ENCODE data around the gene KMT2E.

The KMT2E gene

DNA sequence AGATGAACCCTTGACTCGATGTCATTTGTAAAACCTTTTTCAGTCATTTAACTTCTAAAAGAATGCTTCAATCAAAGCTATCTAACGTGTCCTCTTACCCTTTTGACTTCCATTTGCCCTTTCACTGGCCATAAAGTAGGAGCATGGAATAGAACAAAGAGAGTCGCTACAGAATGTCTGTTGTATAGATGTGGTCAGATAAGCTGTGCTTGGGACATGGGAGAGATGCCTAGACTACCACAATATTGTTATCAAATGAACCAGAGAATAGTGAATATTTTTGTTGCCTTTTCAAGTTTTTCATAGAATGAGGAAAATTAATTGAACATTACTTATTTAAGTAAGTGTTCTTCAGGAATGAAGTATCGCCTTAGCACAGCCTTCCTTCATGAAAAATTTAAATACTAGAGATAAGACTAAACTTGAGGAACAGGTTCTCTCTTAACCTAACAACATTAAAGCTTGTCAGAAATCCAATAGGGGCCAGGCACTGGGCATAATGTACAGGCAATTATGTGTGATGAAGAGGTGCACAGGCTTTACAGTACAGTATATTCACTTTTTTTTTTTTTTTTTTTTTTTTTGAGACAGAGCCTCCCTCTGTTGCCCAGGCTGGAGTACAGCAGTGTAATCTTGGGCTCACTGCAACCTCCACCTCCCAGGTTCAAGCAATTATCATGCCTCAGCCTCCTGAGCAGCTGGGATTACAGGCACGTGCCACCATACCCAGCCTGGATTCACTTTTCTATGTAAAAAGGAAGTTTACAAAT is 7.5 kb upstream of the KMT2E start:
- no peak overlapping the region for H3K18ac ChIP-seq (ENCODE audit: low read length)
- H4K8ac ChIP-seq (ENCODE audit: low read depth, low read length): no peak overlapping the region
- no peak overlapping the region for H3K9ac ChIP-seq (ENCODE audit: low read depth, low read length, poor library complexity)
- no peaks in the 10 kb centered on the region for H3K27me3 ChIP-seq (ENCODE audit: control insufficient read depth in 3 of 3, insufficient read depth in 3 of 3, low read depth in 1 of 3, low read length in 3 of 3)
- H3K4me1 ChIP-seq (ENCODE audit: control insufficient read depth in 2 of 2, insufficient read depth in 1 of 2, low read depth in 1 of 2, low read length in 2 of 2): peaks cover 1 to 3% of the 10 kb centered on the region in 2 donors
- no peak overlapping the region for H2AK5ac ChIP-seq (ENCODE audit: low read depth, low read length)
- no CpG with 5 or more reads among the region's 5 CpGs for WGBS, 2 donors (ENCODE audit: extremely low coverage in 2 of 2, insufficient read length in 2 of 2, insufficient replicate concordance in 1 of 2)
- peaks cover 0 to 4% of the 10 kb centered on the region in 2 donors for H3K9me3 ChIP-seq (replicated peaks in 1 of 2; ENCODE audit: control insufficient read depth in 2 of 2, insufficient read depth in 1 of 2, low read depth in 1 of 2, low read length in 2 of 2)
- DNase-seq (ENCODE audit: low spot score): no peak
- no peak overlapping the region for H3K4me3 ChIP-seq (ENCODE audit: low read length in 2 of 2)
- H2AFZ ChIP-seq (ENCODE audit: low read length): no peak overlapping the region
- H3K4me2 ChIP-seq (ENCODE audit: insufficient read depth, low read length, poor library complexity, severe bottlenecking): no peak overlapping the region
- H3K27ac ChIP-seq (replicated peaks; ENCODE audit: low read length): no peak overlapping the region
- H4K91ac ChIP-seq (ENCODE audit: low read depth, low read length, poor library complexity): no peak overlapping the region
- H3K23ac ChIP-seq (ENCODE audit: low read depth, low read length, poor library complexity): no peak overlapping the region
- no peak overlapping the region for H3K14ac ChIP-seq (ENCODE audit: low read length)
- peaks cover 2 to 93% of the 10 kb centered on the region in 2 donors for H3K36me3 ChIP-seq (replicated peaks in 1 of 2; ENCODE audit: control insufficient read depth in 2 of 2, insufficient read depth in 2 of 2, low read length in 2 of 2)
- no peaks in the 10 kb centered on the region for H3K79me1 ChIP-seq (ENCODE audit: low read depth, low read length)
- no peak overlapping the region for H2BK15ac ChIP-seq (ENCODE audit: low read length)
- H3K4ac ChIP-seq (ENCODE audit: low read length): no peak overlapping the region
- H2BK12ac ChIP-seq (ENCODE audit: low read length): no peak overlapping the region
- no peak overlapping the region for H2BK120ac ChIP-seq (ENCODE audit: low read depth, low read length)
- no peak overlapping the region for H2BK5ac ChIP-seq (ENCODE audit: low read length)

- Histone ChIP-seq H3K4me2 (ENCODE audit: insufficient read depth, low read length, poor library complexity, severe bottlenecking) (no peak overlapping the region), H2BK120ac (ENCODE audit: low read depth, low read length) (no peak overlapping the region), H2AK5ac (ENCODE audit: low read depth, low read length) (no peak overlapping the region), H3K4me3 (ENCODE audit: low read length in 2 of 2) (no peak overlapping the region), H3K27me3 (ENCODE audit: control insufficient read depth in 3 of 3, insufficient read depth in 3 of 3, low read depth in 1 of 3, low read length in 3 of 3) (no peaks in the 10 kb centered on the region), H3K36me3 (replicated peaks in 1 of 2; ENCODE audit: control insufficient read depth in 2 of 2, insufficient read depth in 2 of 2, low read length in 2 of 2) (peaks cover 2 to 85% of the 10 kb centered on the region in 2 donors), H4K91ac (ENCODE audit: low read depth, low read length, poor library complexity) (no peak overlapping the region), H2BK12ac (ENCODE audit: low read length) (no peak overlapping the region), H3K14ac (ENCODE audit: low read length) (no peak overlapping the region), H3K4ac (ENCODE audit: low read length) (no peak overlapping the region), H3K9me3 (replicated peaks in 1 of 2; ENCODE audit: control insufficient read depth in 2 of 2, insufficient read depth in 1 of 2, low read depth in 1 of 2, low read length in 2 of 2) (peaks cover 0 to 4% of the 10 kb centered on the region in 2 donors), H3K4me1 (ENCODE audit: control insufficient read depth in 2 of 2, insufficient read depth in 1 of 2, low read depth in 1 of 2, low read length in 2 of 2) (peaks cover 1 to 3% of the 10 kb centered on the region in 2 donors), H2AFZ (ENCODE audit: low read length) (no peak overlapping the region), H4K8ac (ENCODE audit: low read depth, low read length) (no peak overlapping the region), H3K27ac (replicated peaks; ENCODE audit: low read length) (no peak overlapping the region), H3K18ac (ENCODE audit: low read length) (no peak overlapping the region), H2BK15ac (ENCODE audit: low read length) (no peak overlapping the region), H3K23ac (ENCODE audit: low read depth, low read length, poor library complexity) (no peak overlapping the region), H3K79me1 (ENCODE audit: low read depth, low read length) (no peaks in the 10 kb centered on the region), H2BK5ac (ENCODE audit: low read length) (no peak overlapping the region), H3K9ac (ENCODE audit: low read depth, low read length, poor library complexity) (no peak overlapping the region)
- no CpG with 5 or more reads among the region's 5 CpGs for WGBS, 2 donors (ENCODE audit: extremely low coverage in 2 of 2, insufficient read length in 2 of 2, insufficient replicate concordance in 1 of 2)
- DNase-seq (ENCODE audit: low spot score): no peak
These were observed 6.7 kb upstream of the KMT2E start for GRCh38 chr7:105007298-105007697.

DNA sequence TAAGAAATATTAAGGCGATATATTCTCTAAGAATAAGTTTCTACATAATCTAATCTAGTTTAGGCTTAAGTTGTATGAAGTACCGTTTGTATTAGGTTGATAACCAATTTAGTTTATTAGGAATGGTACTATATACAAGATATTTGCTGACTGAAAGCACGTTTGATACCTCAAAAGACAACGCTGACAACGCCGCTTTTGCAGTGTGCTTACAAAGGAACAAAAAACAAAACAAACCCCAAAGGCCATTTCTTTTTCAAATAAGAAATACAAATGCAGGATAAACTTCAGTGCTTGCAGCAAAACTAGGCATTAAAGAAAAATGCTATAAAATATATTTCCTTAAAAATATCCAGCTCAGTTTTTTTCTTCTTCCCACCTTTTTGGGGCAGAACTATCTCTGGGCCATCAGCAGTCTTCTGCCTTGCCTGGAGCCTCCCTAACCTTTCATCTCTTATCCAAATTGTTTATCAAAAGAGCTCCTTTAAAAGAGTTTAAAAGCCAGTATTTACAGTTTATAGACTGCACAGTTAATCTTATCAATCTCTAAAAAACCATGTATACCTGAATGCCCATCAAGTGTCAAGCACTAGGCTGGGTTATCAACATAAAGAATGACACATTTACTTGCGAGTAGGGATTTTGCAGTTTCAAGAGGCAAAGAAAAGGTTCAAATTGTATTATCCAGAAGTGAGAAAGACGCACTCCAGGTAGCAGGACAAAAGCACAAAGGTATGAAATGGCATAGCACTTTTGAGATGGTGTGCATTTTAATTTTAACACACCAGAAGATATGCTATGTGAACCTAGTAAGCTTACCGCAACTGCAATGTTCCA is 4.1 kb upstream of the KMT2E start:
- H3K18ac ChIP-seq (ENCODE audit: low read length): no peak overlapping the region
- no peak overlapping the region for H3K9ac ChIP-seq (ENCODE audit: low read depth, low read length, poor library complexity)
- H3K9me3 ChIP-seq (replicated peaks in 1 of 2; ENCODE audit: control insufficient read depth in 2 of 2, insufficient read depth in 1 of 2, low read depth in 1 of 2, low read length in 2 of 2): peaks cover 0 to 4% of the 10 kb centered on the region in 2 donors
- H3K4me3 ChIP-seq (ENCODE audit: low read length in 2 of 2): peak overlapping the region in 1 of 2 donors; percentile 91
- no peak overlapping the region for H2AK5ac ChIP-seq (ENCODE audit: low read depth, low read length)
- no peak overlapping the region for H3K14ac ChIP-seq (ENCODE audit: low read length)
- WGBS, 2 donors (ENCODE audit: extremely low coverage in 2 of 2, insufficient read length in 2 of 2, insufficient replicate concordance in 1 of 2): no CpG with 5 or more reads among the region's 9 CpGs
- no peak overlapping the region for H3K23ac ChIP-seq (ENCODE audit: low read depth, low read length, poor library complexity)
- no peak overlapping the region for H2BK15ac ChIP-seq (ENCODE audit: low read length)
- H2AFZ ChIP-seq (ENCODE audit: low read length): no peak overlapping the region
- no peak overlapping the region for H3K4me2 ChIP-seq (ENCODE audit: insufficient read depth, low read length, poor library complexity, severe bottlenecking)
- H2BK120ac ChIP-seq (ENCODE audit: low read depth, low read length): no peak overlapping the region
- H4K8ac ChIP-seq (ENCODE audit: low read depth, low read length): no peak overlapping the region
- H2BK5ac ChIP-seq (ENCODE audit: low read length): no peak overlapping the region
- H4K91ac ChIP-seq (ENCODE audit: low read depth, low read length, poor library complexity): no peak overlapping the region
- no peaks in the 10 kb centered on the region for H3K27me3 ChIP-seq (ENCODE audit: control insufficient read depth in 3 of 3, insufficient read depth in 3 of 3, low read depth in 1 of 3, low read length in 3 of 3)
- H3K27ac ChIP-seq (replicated peaks; ENCODE audit: low read length): no peak overlapping the region
- H2BK12ac ChIP-seq (ENCODE audit: low read length): no peak overlapping the region
- peaks cover 0 to 59% of the 10 kb centered on the region in 2 donors for H3K36me3 ChIP-seq (replicated peaks in 1 of 2; ENCODE audit: control insufficient read depth in 2 of 2, insufficient read depth in 2 of 2, low read length in 2 of 2)
- peaks cover 3% of the 10 kb centered on the region for H3K79me1 ChIP-seq (ENCODE audit: low read depth, low read length)
- H3K4ac ChIP-seq (ENCODE audit: low read length): no peak overlapping the region
- peaks cover 1 to 3% of the 10 kb centered on the region in 2 donors for H3K4me1 ChIP-seq (ENCODE audit: control insufficient read depth in 2 of 2, insufficient read depth in 1 of 2, low read depth in 1 of 2, low read length in 2 of 2)
- no peak for DNase-seq (ENCODE audit: low spot score)

GRCh38 chr7:105010504-105011130 is 3.4 kb upstream of the KMT2E start:
- peaks cover 1 to 3% of the 10 kb centered on the region in 2 donors for H3K4me1 ChIP-seq (ENCODE audit: control insufficient read depth in 2 of 2, insufficient read depth in 1 of 2, low read depth in 1 of 2, low read length in 2 of 2)
- H3K27ac ChIP-seq (replicated peaks; ENCODE audit: low read length): no peak overlapping the region
- DNase-seq (ENCODE audit: low spot score): no peak
- H3K4me2 ChIP-seq (ENCODE audit: insufficient read depth, low read length, poor library complexity, severe bottlenecking): no peak overlapping the region
- no peak overlapping the region for H2BK15ac ChIP-seq (ENCODE audit: low read length)
- no peak overlapping the region for H2AK5ac ChIP-seq (ENCODE audit: low read depth, low read length)
- no peak overlapping the region for H3K9ac ChIP-seq (ENCODE audit: low read depth, low read length, poor library complexity)
- no peak overlapping the region for H3K18ac ChIP-seq (ENCODE audit: low read length)
- no peak overlapping the region for H2BK12ac ChIP-seq (ENCODE audit: low read length)
- H3K23ac ChIP-seq (ENCODE audit: low read depth, low read length, poor library complexity): no peak overlapping the region
- no peak overlapping the region for H4K8ac ChIP-seq (ENCODE audit: low read depth, low read length)
- no peak overlapping the region for H3K14ac ChIP-seq (ENCODE audit: low read length)
- no peak overlapping the region for H2BK120ac ChIP-seq (ENCODE audit: low read depth, low read length)
- H3K27me3 ChIP-seq (ENCODE audit: control insufficient read depth in 3 of 3, insufficient read depth in 3 of 3, low read depth in 1 of 3, low read length in 3 of 3): no peaks in the 10 kb centered on the region
- H3K9me3 ChIP-seq (replicated peaks in 1 of 2; ENCODE audit: control insufficient read depth in 2 of 2, insufficient read depth in 1 of 2, low read depth in 1 of 2, low read length in 2 of 2): peaks cover 0 to 4% of the 10 kb centered on the region in 2 donors
- WGBS, 2 donors (ENCODE audit: extremely low coverage in 2 of 2, insufficient read length in 2 of 2, insufficient replicate concordance in 1 of 2): no CpG with 5 or more reads among the region's 5 CpGs
- peak overlapping the region in 1 of 2 donors; percentile 91 for H3K4me3 ChIP-seq (ENCODE audit: low read length in 2 of 2)
- H3K4ac ChIP-seq (ENCODE audit: low read length): no peak overlapping the region
- H4K91ac ChIP-seq (ENCODE audit: low read depth, low read length, poor library complexity): no peak overlapping the region
- no peak overlapping the region for H2AFZ ChIP-seq (ENCODE audit: low read length)
- H3K79me1 ChIP-seq (ENCODE audit: low read depth, low read length): peaks cover 3% of the 10 kb centered on the region
- peaks cover 0 to 53% of the 10 kb centered on the region in 2 donors for H3K36me3 ChIP-seq (replicated peaks in 1 of 2; ENCODE audit: control insufficient read depth in 2 of 2, insufficient read depth in 2 of 2, low read length in 2 of 2)
- no peak overlapping the region for H2BK5ac ChIP-seq (ENCODE audit: low read length)

Data from neuronal stem cell (in vitro differentiated cells).